Measurements from ENCODE around the gene FASTKD1. TPM values are rescaled to one million over a fixed set of nuclear protein-coding genes. Genes with fewer than 3 reads are reported as not detected.

The FASTKD1 gene, protein sequence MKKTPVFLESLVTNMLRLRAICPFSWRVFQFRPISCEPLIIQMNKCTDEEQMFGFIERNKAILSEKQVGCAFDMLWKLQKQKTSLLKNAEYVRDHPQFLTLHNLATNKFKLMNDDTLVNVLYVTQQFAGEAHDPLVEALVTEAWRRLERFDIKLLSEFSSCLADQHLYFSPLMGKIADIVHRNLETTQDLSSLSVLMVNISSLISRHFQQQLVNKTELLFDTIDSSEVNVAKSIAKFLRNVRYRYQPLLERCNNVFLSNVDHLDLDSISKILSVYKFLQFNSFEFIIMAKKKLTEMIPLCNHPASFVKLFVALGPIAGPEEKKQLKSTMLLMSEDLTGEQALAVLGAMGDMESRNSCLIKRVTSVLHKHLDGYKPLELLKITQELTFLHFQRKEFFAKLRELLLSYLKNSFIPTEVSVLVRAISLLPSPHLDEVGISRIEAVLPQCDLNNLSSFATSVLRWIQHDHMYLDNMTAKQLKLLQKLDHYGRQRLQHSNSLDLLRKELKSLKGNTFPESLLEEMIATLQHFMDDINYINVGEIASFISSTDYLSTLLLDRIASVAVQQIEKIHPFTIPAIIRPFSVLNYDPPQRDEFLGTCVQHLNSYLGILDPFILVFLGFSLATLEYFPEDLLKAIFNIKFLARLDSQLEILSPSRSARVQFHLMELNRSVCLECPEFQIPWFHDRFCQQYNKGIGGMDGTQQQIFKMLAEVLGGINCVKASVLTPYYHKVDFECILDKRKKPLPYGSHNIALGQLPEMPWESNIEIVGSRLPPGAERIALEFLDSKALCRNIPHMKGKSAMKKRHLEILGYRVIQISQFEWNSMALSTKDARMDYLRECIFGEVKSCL
- total RNA-seq (2013): 31.4 TPM
- polyA plus RNA-seq: 10 to 100 TPM in 2 of 3 donors, 1 to 10 TPM in 1; 9.1 to 16.9 (median 14.3) TPM
- polyA minus RNA-seq: 4.2 and 5.5 TPM in 2 replicates
- total RNA-seq: 7.0 to 22.6 (median 19.9) reads per million in 11 experiments

DNA sequence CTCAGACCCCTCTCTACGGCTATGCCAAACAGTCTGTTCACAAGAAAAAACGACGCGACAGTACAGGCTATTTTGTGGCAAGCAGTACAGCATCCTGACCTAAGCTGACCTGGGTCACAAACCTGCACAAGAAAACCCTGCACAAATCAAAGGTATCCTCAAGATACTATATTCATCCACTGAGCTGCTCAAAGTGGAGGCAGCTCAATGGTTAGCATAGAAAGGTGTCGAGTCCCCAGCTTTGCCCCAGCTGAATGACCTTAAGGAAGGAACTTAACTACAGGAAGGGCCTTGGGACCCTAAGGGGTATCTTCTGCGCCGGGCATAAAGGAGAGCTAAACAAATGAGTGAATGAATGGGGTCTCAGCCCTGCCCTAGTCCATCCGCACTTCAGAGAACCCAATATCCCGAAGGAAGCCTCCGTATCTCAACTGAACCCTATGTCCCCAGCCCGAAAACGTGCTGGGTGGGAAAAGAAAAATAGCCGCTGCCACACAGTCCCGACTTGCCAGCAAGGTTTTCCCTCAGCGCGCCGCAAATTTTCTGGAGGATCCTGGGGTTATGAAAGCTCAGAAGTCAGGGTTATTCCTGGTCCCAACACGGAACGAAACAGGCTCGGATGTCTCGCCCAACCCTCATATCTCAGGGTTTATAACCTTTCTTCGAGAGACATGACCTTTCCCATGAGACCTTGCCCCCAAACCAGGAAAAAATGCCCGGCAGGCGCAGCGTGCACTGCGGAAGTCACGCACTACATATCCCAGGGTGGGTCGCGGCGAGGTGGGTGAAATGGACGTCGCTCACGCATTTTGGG lies at the start of gene FASTKD1:
Gene FASTKD1, minus strand, starts transcription at position 706 of the 814 bp plus-strand sequence. CDS start 1,836 bp downstream, outside the sequence.
- Histone ChIP-seq H3K27me3 (ENCODE audit: control insufficient read depth in 2 of 2, insufficient read depth in 2 of 2, low read length in 2 of 2) (peaks cover 0 to 3% of the 10 kb centered on the region in 2 donors), H4K20me1 (ENCODE audit: insufficient read depth, low read length) (no peaks in the 10 kb centered on the region), H3K36me3 (replicated peaks in 1 of 2; ENCODE audit: control insufficient read depth in 1 of 2, insufficient read depth in 2 of 2, low read length in 2 of 2) (peaks cover 0 to 1% of the 10 kb centered on the region in 2 donors), H3K79me2 (ENCODE audit: insufficient read depth, low read length) (peaks cover 46% of the 10 kb centered on the region), H3K27ac (ENCODE audit: low read depth in 1 of 2, low read length in 2 of 2) (peak within 1 kb of the TSS; percentile 51 to 76), H3K9ac (ENCODE audit: insufficient read depth, low read length, poor library complexity, severe bottlenecking) (peak within 1 kb of the TSS; percentile 65), H3K4me1 (ENCODE audit: control insufficient read depth in 1 of 2, insufficient read depth in 2 of 2, low read length in 2 of 2) (peaks cover 5 to 10% of the 10 kb centered on the region in 2 donors), H3K9me3 (replicated peaks in 1 of 2; ENCODE audit: control insufficient read depth in 1 of 2, insufficient read depth in 1 of 2, low read length in 2 of 2) (no peaks in the 10 kb centered on the region), H2AFZ (ENCODE audit: insufficient read depth, low read depth, low read length, poor library complexity, severe bottlenecking) (peak within 1 kb of the TSS; percentile 96), H3K4me3 (replicated peaks in 1 of 3; ENCODE audit: low read depth in 2 of 3, low read length in 3 of 3) (peak within 1 kb of the TSS; percentile 52 to 85 (median 70)), H3K4me2 (replicated peaks; ENCODE audit: extremely low read depth, low read length, poor library complexity, severe bottlenecking) (peak within 1 kb of the TSS; percentile 83)
- peak within 1 kb of the TSS; percentile 91 to 97 (median 94) for H3K27ac Mint-ChIP-seq
- TF ChIP-seq, protein P1, sequence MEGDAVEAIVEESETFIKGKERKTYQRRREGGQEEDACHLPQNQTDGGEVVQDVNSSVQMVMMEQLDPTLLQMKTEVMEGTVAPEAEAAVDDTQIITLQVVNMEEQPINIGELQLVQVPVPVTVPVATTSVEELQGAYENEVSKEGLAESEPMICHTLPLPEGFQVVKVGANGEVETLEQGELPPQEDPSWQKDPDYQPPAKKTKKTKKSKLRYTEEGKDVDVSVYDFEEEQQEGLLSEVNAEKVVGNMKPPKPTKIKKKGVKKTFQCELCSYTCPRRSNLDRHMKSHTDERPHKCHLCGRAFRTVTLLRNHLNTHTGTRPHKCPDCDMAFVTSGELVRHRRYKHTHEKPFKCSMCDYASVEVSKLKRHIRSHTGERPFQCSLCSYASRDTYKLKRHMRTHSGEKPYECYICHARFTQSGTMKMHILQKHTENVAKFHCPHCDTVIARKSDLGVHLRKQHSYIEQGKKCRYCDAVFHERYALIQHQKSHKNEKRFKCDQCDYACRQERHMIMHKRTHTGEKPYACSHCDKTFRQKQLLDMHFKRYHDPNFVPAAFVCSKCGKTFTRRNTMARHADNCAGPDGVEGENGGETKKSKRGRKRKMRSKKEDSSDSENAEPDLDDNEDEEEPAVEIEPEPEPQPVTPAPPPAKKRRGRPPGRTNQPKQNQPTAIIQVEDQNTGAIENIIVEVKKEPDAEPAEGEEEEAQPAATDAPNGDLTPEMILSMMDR (IDR thresholded peaks at IDR 0.05): no peak
- H3K4me1 Mint-ChIP-seq: peaks cover 10% of the 10 kb centered on the region
- H3K27me3 Mint-ChIP-seq (ENCODE audit: low read depth in 3 of 3): peaks cover 0 to 4% (median 4%) of the 10 kb centered on the region in 3 donors
- peaks cover 9 to 22% of the 10 kb centered on the region in 2 donors for H3K36me3 Mint-ChIP-seq
- WGBS (ENCODE audit: insufficient coverage): 0% methylated on average over 27 of the region's 33 CpGs
- DNase-seq: peak; percentile 83 to 89 (median 87)
- intact Hi-C loops (cut with micrococcal nuclease): loop anchor here in 1 of 2 donors (10.0 kb wide), 1 partner anchor 251 kb away; the partner anchor contains the start of genes METTL5 and UBR3
- peak within 1 kb of the TSS; percentile 94 to 98 for H3K4me3 Mint-ChIP-seq
- H3K9me3 Mint-ChIP-seq: peaks cover 0 to 5% (median 0%) of the 10 kb centered on the region in 7 donors

Data from CD14-positive monocyte (primary cell).